ENCODE data around the gene CWH43.

The CWH43 gene

GRCh38 chr4:48947731-48948130, 38.3 kb upstream of the CWH43 start:
- Histone ChIP-seq H3K14ac (ENCODE audit: low read length) (no peak overlapping the region), H2BK12ac (ENCODE audit: low read length) (no peak overlapping the region), H2AK5ac (ENCODE audit: low read depth, low read length) (no peak overlapping the region), H2BK120ac (ENCODE audit: low read depth, low read length) (no peak overlapping the region), H4K8ac (ENCODE audit: low read depth, low read length) (no peak overlapping the region), H2AFZ (ENCODE audit: low read length) (no peak overlapping the region), H4K91ac (ENCODE audit: low read depth, low read length, poor library complexity) (no peak overlapping the region), H3K4me1 (ENCODE audit: control insufficient read depth in 2 of 2, insufficient read depth in 1 of 2, low read depth in 1 of 2, low read length in 2 of 2) (peaks cover 0 to 1% of the 10 kb centered on the region in 2 donors), H2BK5ac (ENCODE audit: low read length) (no peak overlapping the region), H3K9me3 (replicated peaks in 1 of 2; ENCODE audit: control insufficient read depth in 2 of 2, insufficient read depth in 1 of 2, low read depth in 1 of 2, low read length in 2 of 2) (peaks cover 0 to 3% of the 10 kb centered on the region in 2 donors), H3K23ac (ENCODE audit: low read depth, low read length, poor library complexity) (no peak overlapping the region), H3K18ac (ENCODE audit: low read length) (no peak overlapping the region), H3K27me3 (ENCODE audit: control insufficient read depth in 3 of 3, insufficient read depth in 3 of 3, low read depth in 1 of 3, low read length in 3 of 3) (no peaks in the 10 kb centered on the region), H3K4me2 (ENCODE audit: insufficient read depth, low read length, poor library complexity, severe bottlenecking) (no peak overlapping the region), H2BK15ac (ENCODE audit: low read length) (no peak overlapping the region), H3K9ac (ENCODE audit: low read depth, low read length, poor library complexity) (no peak overlapping the region), H3K36me3 (replicated peaks in 1 of 2; ENCODE audit: control insufficient read depth in 2 of 2, insufficient read depth in 2 of 2, low read length in 2 of 2) (no peaks in the 10 kb centered on the region), H3K79me1 (ENCODE audit: low read depth, low read length) (no peaks in the 10 kb centered on the region), H3K27ac (replicated peaks; ENCODE audit: low read length) (no peak overlapping the region), H3K4me3 (ENCODE audit: low read length in 2 of 2) (no peak overlapping the region), H3K4ac (ENCODE audit: low read length) (no peak overlapping the region)
- WGBS, 2 donors (ENCODE audit: extremely low coverage in 2 of 2, insufficient read length in 2 of 2, insufficient replicate concordance in 1 of 2): no CpG with 5 or more reads among the region's 1 CpG
- no peak for DNase-seq (ENCODE audit: low spot score)

- Histone ChIP-seq H4K91ac (ENCODE audit: low read depth, low read length, poor library complexity) (no peak overlapping the region), H3K27me3 (ENCODE audit: control insufficient read depth in 3 of 3, insufficient read depth in 3 of 3, low read depth in 1 of 3, low read length in 3 of 3) (no peaks in the 10 kb centered on the region), H4K8ac (ENCODE audit: low read depth, low read length) (no peak overlapping the region), H2BK120ac (ENCODE audit: low read depth, low read length) (no peak overlapping the region), H3K4ac (ENCODE audit: low read length) (no peak overlapping the region), H2BK12ac (ENCODE audit: low read length) (no peak overlapping the region), H2AK5ac (ENCODE audit: low read depth, low read length) (no peak overlapping the region), H3K4me1 (ENCODE audit: control insufficient read depth in 2 of 2, insufficient read depth in 1 of 2, low read depth in 1 of 2, low read length in 2 of 2) (peaks cover 0 to 1% of the 10 kb centered on the region in 2 donors), H3K36me3 (replicated peaks in 1 of 2; ENCODE audit: control insufficient read depth in 2 of 2, insufficient read depth in 2 of 2, low read length in 2 of 2) (no peaks in the 10 kb centered on the region), H2BK15ac (ENCODE audit: low read length) (no peak overlapping the region), H3K18ac (ENCODE audit: low read length) (no peak overlapping the region), H3K27ac (replicated peaks; ENCODE audit: low read length) (no peak overlapping the region), H2AFZ (ENCODE audit: low read length) (no peak overlapping the region), H2BK5ac (ENCODE audit: low read length) (no peak overlapping the region), H3K23ac (ENCODE audit: low read depth, low read length, poor library complexity) (no peak overlapping the region), H3K9ac (ENCODE audit: low read depth, low read length, poor library complexity) (no peak overlapping the region), H3K9me3 (replicated peaks in 1 of 2; ENCODE audit: control insufficient read depth in 2 of 2, insufficient read depth in 1 of 2, low read depth in 1 of 2, low read length in 2 of 2) (peaks cover 0 to 3% of the 10 kb centered on the region in 2 donors), H3K14ac (ENCODE audit: low read length) (no peak overlapping the region), H3K4me3 (ENCODE audit: low read length in 2 of 2) (no peak overlapping the region), H3K79me1 (ENCODE audit: low read depth, low read length) (no peaks in the 10 kb centered on the region), H3K4me2 (ENCODE audit: insufficient read depth, low read length, poor library complexity, severe bottlenecking) (no peak overlapping the region)
- DNase-seq (ENCODE audit: low spot score): no peak
Measured at GRCh38 chr4:48949086-48949485, 37.0 kb upstream of the CWH43 start.

GRCh38 chr4:48949518-48950219, 36.4 kb upstream of the CWH43 start:
- peaks cover 0 to 1% of the 10 kb centered on the region in 2 donors for H3K4me1 ChIP-seq (ENCODE audit: control insufficient read depth in 2 of 2, insufficient read depth in 1 of 2, low read depth in 1 of 2, low read length in 2 of 2)
- no peaks in the 10 kb centered on the region for H3K27me3 ChIP-seq (ENCODE audit: control insufficient read depth in 3 of 3, insufficient read depth in 3 of 3, low read depth in 1 of 3, low read length in 3 of 3)
- H3K4ac ChIP-seq (ENCODE audit: low read length): no peak overlapping the region
- H2BK120ac ChIP-seq (ENCODE audit: low read depth, low read length): no peak overlapping the region
- no peak overlapping the region for H3K4me3 ChIP-seq (ENCODE audit: low read length in 2 of 2)
- no peak overlapping the region for H2AK5ac ChIP-seq (ENCODE audit: low read depth, low read length)
- no peak overlapping the region for H2BK12ac ChIP-seq (ENCODE audit: low read length)
- no peak overlapping the region for H4K8ac ChIP-seq (ENCODE audit: low read depth, low read length)
- WGBS, 2 donors (ENCODE audit: extremely low coverage in 2 of 2, insufficient read length in 2 of 2, insufficient replicate concordance in 1 of 2): no CpG with 5 or more reads among the region's 4 CpGs
- no peak overlapping the region for H2AFZ ChIP-seq (ENCODE audit: low read length)
- H3K9me3 ChIP-seq (replicated peaks in 1 of 2; ENCODE audit: control insufficient read depth in 2 of 2, insufficient read depth in 1 of 2, low read depth in 1 of 2, low read length in 2 of 2): peaks cover 0 to 3% of the 10 kb centered on the region in 2 donors
- no peak overlapping the region for H3K18ac ChIP-seq (ENCODE audit: low read length)
- no peak overlapping the region for H4K91ac ChIP-seq (ENCODE audit: low read depth, low read length, poor library complexity)
- H2BK5ac ChIP-seq (ENCODE audit: low read length): no peak overlapping the region
- H3K9ac ChIP-seq (ENCODE audit: low read depth, low read length, poor library complexity): no peak overlapping the region
- H3K4me2 ChIP-seq (ENCODE audit: insufficient read depth, low read length, poor library complexity, severe bottlenecking): no peak overlapping the region
- H3K23ac ChIP-seq (ENCODE audit: low read depth, low read length, poor library complexity): no peak overlapping the region
- DNase-seq (ENCODE audit: low spot score): no peak
- H3K79me1 ChIP-seq (ENCODE audit: low read depth, low read length): no peaks in the 10 kb centered on the region
- H3K14ac ChIP-seq (ENCODE audit: low read length): no peak overlapping the region
- H2BK15ac ChIP-seq (ENCODE audit: low read length): no peak overlapping the region
- H3K36me3 ChIP-seq (replicated peaks in 1 of 2; ENCODE audit: control insufficient read depth in 2 of 2, insufficient read depth in 2 of 2, low read length in 2 of 2): no peaks in the 10 kb centered on the region
- H3K27ac ChIP-seq (replicated peaks; ENCODE audit: low read length): no peak overlapping the region

- H3K23ac ChIP-seq (ENCODE audit: low read depth, low read length, poor library complexity): no peak overlapping the region
- H3K27ac ChIP-seq (replicated peaks; ENCODE audit: low read length): no peak overlapping the region
- no peaks in the 10 kb centered on the region for H3K36me3 ChIP-seq (replicated peaks in 1 of 2; ENCODE audit: control insufficient read depth in 2 of 2, insufficient read depth in 2 of 2, low read length in 2 of 2)
- no peak overlapping the region for H3K4ac ChIP-seq (ENCODE audit: low read length)
- peak overlapping the region; percentile 46 for H2AFZ ChIP-seq (ENCODE audit: low read length)
- no peak overlapping the region for H3K14ac ChIP-seq (ENCODE audit: low read length)
- no peak overlapping the region for H3K9ac ChIP-seq (ENCODE audit: low read depth, low read length, poor library complexity)
- DNase-seq (ENCODE audit: low spot score): no peak
- no peak overlapping the region for H2BK12ac ChIP-seq (ENCODE audit: low read length)
- no peak overlapping the region for H4K91ac ChIP-seq (ENCODE audit: low read depth, low read length, poor library complexity)
- no peak overlapping the region for H3K4me2 ChIP-seq (ENCODE audit: insufficient read depth, low read length, poor library complexity, severe bottlenecking)
- no peak overlapping the region for H3K18ac ChIP-seq (ENCODE audit: low read length)
- no peak overlapping the region for H3K4me3 ChIP-seq (ENCODE audit: low read length in 2 of 2)
- no peak overlapping the region for H2BK120ac ChIP-seq (ENCODE audit: low read depth, low read length)
- no peaks in the 10 kb centered on the region for H3K27me3 ChIP-seq (ENCODE audit: control insufficient read depth in 3 of 3, insufficient read depth in 3 of 3, low read depth in 1 of 3, low read length in 3 of 3)
- H3K4me1 ChIP-seq (ENCODE audit: control insufficient read depth in 2 of 2, insufficient read depth in 1 of 2, low read depth in 1 of 2, low read length in 2 of 2): peaks cover 0 to 1% of the 10 kb centered on the region in 2 donors
- H4K8ac ChIP-seq (ENCODE audit: low read depth, low read length): no peak overlapping the region
- H2BK5ac ChIP-seq (ENCODE audit: low read length): no peak overlapping the region
- H3K9me3 ChIP-seq (replicated peaks in 1 of 2; ENCODE audit: control insufficient read depth in 2 of 2, insufficient read depth in 1 of 2, low read depth in 1 of 2, low read length in 2 of 2): peaks cover 0 to 3% of the 10 kb centered on the region in 2 donors
- H2AK5ac ChIP-seq (ENCODE audit: low read depth, low read length): no peak overlapping the region
- no CpG with 5 or more reads among the region's 2 CpGs for WGBS, 2 donors (ENCODE audit: extremely low coverage in 2 of 2, insufficient read length in 2 of 2, insufficient replicate concordance in 1 of 2)
- H2BK15ac ChIP-seq (ENCODE audit: low read length): no peak overlapping the region
- no peaks in the 10 kb centered on the region for H3K79me1 ChIP-seq (ENCODE audit: low read depth, low read length)
Measured at GRCh38 chr4:48954314-48954713, 31.8 kb upstream of the CWH43 start.
